Activated CD8-positive, alpha-beta T cell treated with anti-CD3 and anti-CD28 coated beads for 36 hours (primary cell): ENCODE measurements around the gene CCR8. TPM values are rescaled to one million over a fixed set of nuclear protein-coding genes. Genes with fewer than 3 reads are reported as not detected.

Source experiments
- ATAC-seq: fragments of 200-7000 bp; cut with Tn5 transposase; one replicate; pipeline ENCODE4 v1.10.0; 2021; ENCODE audit warnings: mild to moderate bottlenecking, moderate library complexity
- CTCF ChIA-PET: fragments of 350-600 bp; sonication (Branson Sonifier 250); formaldehyde crosslinking; loops from one replicate; lab custom pipeline; 2021; ENCODE audit warnings: antibody characterized with exemption; lab: Charles Lee
- POLR2A ChIA-PET: fragments of 350-600 bp; sonication (Branson Sonifier 250); formaldehyde crosslinking; loops from one replicate; lab custom pipeline; 2021; ENCODE audit warnings: antibody characterized with exemption; lab: Charles Lee
- DNase-seq: peaks from one replicate; pipeline ENCODE4 v3.0.0-alpha.2; 2020
- H3K27ac Mint-ChIP-seq: one replicate; pipeline ENCODE4 v1.8.0; 2021; ENCODE audit warnings: mild to moderate bottlenecking, mixed read lengths
- H3K27me3 Mint-ChIP-seq: one replicate; pipeline ENCODE4 v1.8.0; 2021; ENCODE audit warnings: mixed read lengths
- H3K36me3 Mint-ChIP-seq: one replicate; pipeline ENCODE4 v1.8.0; 2021; ENCODE audit warnings: low read depth, mixed read lengths
- H3K4me1 Mint-ChIP-seq: one replicate; pipeline ENCODE4 v1.8.0; 2021; ENCODE audit warnings: low read depth, mixed read lengths
- H3K4me3 Mint-ChIP-seq: one replicate; pipeline ENCODE4 v1.8.0; 2021; ENCODE audit warnings: mild to moderate bottlenecking, moderate library complexity, mixed read lengths
- H3K9me3 Mint-ChIP-seq: one replicate; pipeline ENCODE4 v1.8.0; 2021; ENCODE audit warnings: mixed read lengths
- CTCF ChIP-seq: fragments of 200-600 bp; IDR thresholded peaks from one replicate; pipeline ENCODE4 v1.8.0; 2022; ENCODE audit warnings: antibody characterized with exemption, mild to moderate bottlenecking
- intact Hi-C: fragments of 100-400 bp; cut with micrococcal nuclease; formaldehyde crosslinking; loops from one replicate; pipeline ENCODE4 v1.10.0; 2022
- total RNA-seq, 2 experiments: library from RNA; stranded (reverse); gene quantifications; one replicate each; pipeline ENCODE4 v1.2.3, GENCODE V29; 2021

CCR8 gene
- total RNA-seq, 2 experiments from 2014 or later: 0.34 to 0.56 TPM

GRCh38 chr3:39343076-39343717 lies 13.7 kb downstream of the CCR8 start:
- intact Hi-C loops: no loop called here
- ATAC-seq (no peak), DNase-seq (no peak)
- Mint-ChIP-seq H3K36me3 (no peaks in the 10 kb centered on the region), H3K27ac (no peak overlapping the region), H3K27me3 (no peaks in the 10 kb centered on the region), H3K4me3 (no peak overlapping the region), H3K4me1 (peaks cover 18% of the 10 kb centered on the region), H3K9me3 (no peaks in the 10 kb centered on the region)
- no peak for TF ChIP-seq CTCF
- ChIA-PET CTCF (no interaction called here), POLR2A (no interaction called here)

GRCh38 chr3:39343760-39344159 lies 14.3 kb downstream of the CCR8 start:
- ChIA-PET CTCF (interaction anchor here (1.1 to 4.8 kb wide), 2 partner anchors 51 to 55 kb away, joined by 3 to 18 read pairs; no protein-coding TSS in a partner anchor), POLR2A (no interaction called here)
- Mint-ChIP-seq H3K9me3 (no peaks in the 10 kb centered on the region), H3K27me3 (no peaks in the 10 kb centered on the region), H3K4me3 (no peak overlapping the region), H3K4me1 (peaks cover 18% of the 10 kb centered on the region), H3K36me3 (no peaks in the 10 kb centered on the region), H3K27ac (no peak overlapping the region)
- DNase-seq (no peak), ATAC-seq (no peak)
- intact Hi-C loops: no loop called here
- TF ChIP-seq CTCF: no peak

GRCh38 chr3:39344746-39345344 lies 15.3 kb downstream of the CCR8 start:
- Mint-ChIP-seq H3K36me3 (no peaks in the 10 kb centered on the region), H3K4me3 (no peak overlapping the region), H3K4me1 (peaks cover 18% of the 10 kb centered on the region), H3K9me3 (no peaks in the 10 kb centered on the region), H3K27ac (no peak overlapping the region), H3K27me3 (no peaks in the 10 kb centered on the region)
- DNase-seq: no peak
- no peak for ATAC-seq
- ChIA-PET POLR2A (no interaction called here), CTCF (interaction anchor here (1.1 to 4.8 kb wide), 2 partner anchors 53 to 56 kb away, joined by 3 to 18 read pairs; no protein-coding TSS in a partner anchor)
- intact Hi-C loops: no loop called here
- no peak for TF ChIP-seq CTCF

- Mint-ChIP-seq H3K9me3 (no peaks in the 10 kb centered on the region), H3K27me3 (no peaks in the 10 kb centered on the region), H3K4me1 (peaks cover 26% of the 10 kb centered on the region), H3K36me3 (no peaks in the 10 kb centered on the region), H3K4me3 (no peak overlapping the region), H3K27ac (peak overlapping the region; percentile 31)
- DNase-seq (no peak), ATAC-seq (peak; percentile 86)
- CTCF ChIA-PET: interaction anchor here (0.5 to 4.8 kb wide), 8 partner anchors 11 to 317 kb away, joined by 3 to 18 read pairs (median 4); no protein-coding TSS in a partner anchor
- intact Hi-C loops: no loop called here
- POLR2A ChIA-PET: interaction anchor here (0.7 to 1.5 kb wide), 3 partner anchors 12 to 60 kb away, joined by 3 to 7 read pairs (median 3); partner anchors contain the start of gene RPSA
- no peak for TF ChIP-seq CTCF
These were observed 17.5 kb downstream of the CCR8 start for GRCh38 chr3:39346785-39347585.
